IPS-15b (cell line): Measurements from ENCODE around the gene DNM3.

Source experiments
- H3K27me3 ChIP-seq: one replicate; pipeline ENCODE4 v1.6.1; 2013; ENCODE audit warnings: low read length; ENCODE audit not compliant: control insufficient read depth, insufficient read depth
- H3K36me3 ChIP-seq: one replicate; pipeline ENCODE4 v1.6.1; 2013; ENCODE audit warnings: low read length; ENCODE audit not compliant: control insufficient read depth, insufficient read depth
- H3K4me1 ChIP-seq: one replicate; pipeline ENCODE4 v1.6.1; 2013; ENCODE audit warnings: mild to moderate bottlenecking, low read length; ENCODE audit not compliant: control insufficient read depth, insufficient read depth
- H3K4me3 ChIP-seq: one replicate; pipeline ENCODE4 v1.5.1; 2013; ENCODE audit warnings: low read depth, low read length
- H3K9ac ChIP-seq: one replicate; pipeline ENCODE4 v1.6.1; 2013; ENCODE audit warnings: low read depth, mild to moderate bottlenecking, low read length
- H3K9me3 ChIP-seq: one replicate; pipeline ENCODE4 v1.6.1; 2013; ENCODE audit warnings: mild to moderate bottlenecking, low read length; ENCODE audit not compliant: control insufficient read depth, insufficient read depth

The DNM3 gene

DNA sequence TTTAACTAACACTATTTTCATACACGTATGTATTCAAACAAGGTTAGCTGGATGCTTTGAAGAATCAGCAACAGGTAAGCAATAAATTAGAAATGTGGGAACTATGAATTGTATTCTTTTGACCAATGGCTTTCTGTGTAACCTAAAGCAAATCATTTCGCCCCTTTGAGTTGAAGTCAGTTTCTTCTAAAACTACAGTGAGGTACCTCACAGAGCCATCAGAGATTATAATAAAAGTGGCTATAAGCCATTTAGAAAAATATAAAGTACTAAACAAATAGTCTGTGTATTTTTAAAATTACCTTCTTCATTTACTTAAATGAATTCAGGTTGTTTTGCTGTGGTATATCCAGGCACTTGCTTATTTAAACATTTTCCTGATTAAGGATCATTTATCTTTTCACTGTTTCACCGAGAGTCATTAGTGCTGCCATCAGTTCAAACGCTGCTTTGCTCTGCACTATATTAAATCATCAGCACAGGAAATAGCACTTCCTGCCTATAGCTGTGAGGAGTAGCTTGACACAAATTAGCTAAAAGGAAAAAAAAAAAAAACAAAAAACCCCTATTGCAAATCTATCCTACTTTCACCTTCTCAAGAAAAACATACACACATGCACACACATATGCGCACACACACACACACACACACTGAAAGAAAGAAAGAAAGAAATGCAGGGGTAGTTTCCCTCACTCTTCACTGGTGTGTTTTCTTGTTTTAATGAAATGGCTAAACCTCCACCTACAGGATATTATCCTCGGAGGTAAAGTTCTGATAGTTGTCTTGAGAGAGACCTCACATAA lies 539.3 kb downstream of the DNM3 start:
- H3K4me1 ChIP-seq, result peaks cover 32% of the 10 kb centered on the region
- no peaks in the 10 kb centered on the region for H3K36me3 ChIP-seq
- H3K4me3 ChIP-seq, result no peak overlapping the region
- no peak overlapping the region for H3K9ac ChIP-seq
- no peaks in the 10 kb centered on the region for H3K9me3 ChIP-seq
- H3K27me3 ChIP-seq, result no peaks in the 10 kb centered on the region

DNA sequence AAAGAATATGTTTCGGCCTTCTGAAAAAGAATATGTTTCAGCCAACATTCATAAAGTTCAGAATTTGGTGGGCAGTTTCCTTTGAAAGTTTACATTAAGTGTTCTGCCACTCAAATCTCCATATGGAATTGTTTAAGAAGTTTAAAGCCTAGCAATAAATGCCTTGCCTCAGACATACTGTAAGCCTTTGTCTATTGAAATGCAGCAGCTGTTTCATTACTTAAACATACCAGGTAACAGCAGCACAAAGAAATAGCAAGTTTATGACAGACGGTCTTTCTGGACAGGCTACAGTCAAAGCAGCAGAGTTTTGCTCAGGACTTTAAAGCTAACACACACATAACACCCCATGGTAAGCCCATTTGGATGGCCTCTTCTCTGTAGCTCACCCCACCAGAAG lies 540.6 kb downstream of the DNM3 start:
- Histone ChIP-seq H3K4me1 (peaks cover 32% of the 10 kb centered on the region), H3K9me3 (no peaks in the 10 kb centered on the region), H3K27me3 (no peaks in the 10 kb centered on the region), H3K36me3 (no peaks in the 10 kb centered on the region), H3K4me3 (no peak overlapping the region), H3K9ac (no peak overlapping the region)

DNA sequence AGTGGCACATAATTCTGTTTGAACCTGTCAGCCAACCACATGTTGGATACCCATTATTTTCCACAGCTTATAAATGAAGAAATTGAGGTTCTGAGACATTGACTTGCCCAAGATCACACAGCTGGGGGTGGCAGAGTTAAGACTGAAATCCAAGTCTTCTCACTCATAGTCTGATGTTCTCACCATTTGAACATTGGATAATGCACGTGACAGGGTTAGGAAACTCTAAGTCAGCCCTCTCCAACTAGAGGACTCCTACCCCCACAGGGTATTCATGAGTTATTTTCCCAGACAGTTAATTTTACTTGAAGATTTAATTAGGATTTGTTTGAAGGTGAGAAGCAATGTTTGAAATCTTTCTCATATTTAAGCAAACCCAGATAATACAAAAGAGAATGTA lies 541.1 kb downstream of the DNM3 start:
- Histone ChIP-seq H3K9ac (no peak overlapping the region), H3K4me3 (no peak overlapping the region), H3K4me1 (peaks cover 32% of the 10 kb centered on the region), H3K36me3 (no peaks in the 10 kb centered on the region), H3K9me3 (no peaks in the 10 kb centered on the region), H3K27me3 (no peaks in the 10 kb centered on the region)

DNA sequence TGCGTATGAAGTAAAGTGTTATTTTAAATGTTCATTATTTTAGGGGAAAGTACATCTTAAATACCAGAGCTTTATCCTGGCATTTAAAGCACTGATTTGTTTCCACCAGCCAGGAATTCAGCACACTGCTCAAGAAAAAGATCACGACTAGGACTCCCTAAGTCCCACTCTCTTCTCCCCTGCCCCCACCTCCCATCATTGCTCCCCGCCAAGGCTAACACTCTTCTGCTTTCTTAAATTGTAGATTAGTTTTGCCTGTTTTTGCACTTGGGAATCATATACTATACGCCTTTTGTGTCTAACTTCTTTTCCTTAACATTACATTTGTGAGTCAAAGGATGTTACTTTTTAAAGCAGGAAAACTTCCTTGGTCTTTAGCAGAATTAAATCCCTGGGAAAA lies 541.7 kb downstream of the DNM3 start:
- H3K36me3 ChIP-seq, result no peaks in the 10 kb centered on the region
- H3K4me3 ChIP-seq, result no peak overlapping the region
- H3K9me3 ChIP-seq, result no peaks in the 10 kb centered on the region
- H3K4me1 ChIP-seq, result peaks cover 32% of the 10 kb centered on the region
- H3K27me3 ChIP-seq, result no peaks in the 10 kb centered on the region
- no peak overlapping the region for H3K9ac ChIP-seq

DNA sequence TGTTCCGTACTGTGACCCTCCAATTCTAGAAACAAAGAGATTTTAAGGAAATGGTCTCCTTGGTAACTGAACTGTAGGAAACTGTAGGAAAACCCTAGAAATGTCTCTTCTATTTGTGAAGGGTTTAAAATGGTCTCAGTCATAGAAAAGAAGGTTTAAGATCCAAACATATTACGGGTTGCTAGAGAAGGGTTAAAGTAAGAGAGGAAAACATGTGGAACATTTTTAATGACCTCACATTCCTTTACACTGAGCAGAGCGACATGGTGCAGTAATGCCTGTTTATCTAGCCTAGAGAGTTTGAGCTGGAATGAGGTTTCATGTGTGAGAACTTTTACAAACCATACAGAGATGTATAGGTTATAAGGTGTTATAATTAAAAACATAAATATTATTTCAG lies 542.2 kb downstream of the DNM3 start:
- Histone ChIP-seq H3K4me1 (peaks cover 32% of the 10 kb centered on the region), H3K4me3 (no peak overlapping the region), H3K27me3 (no peaks in the 10 kb centered on the region), H3K9ac (no peak overlapping the region), H3K36me3 (no peaks in the 10 kb centered on the region), H3K9me3 (no peaks in the 10 kb centered on the region)

DNA sequence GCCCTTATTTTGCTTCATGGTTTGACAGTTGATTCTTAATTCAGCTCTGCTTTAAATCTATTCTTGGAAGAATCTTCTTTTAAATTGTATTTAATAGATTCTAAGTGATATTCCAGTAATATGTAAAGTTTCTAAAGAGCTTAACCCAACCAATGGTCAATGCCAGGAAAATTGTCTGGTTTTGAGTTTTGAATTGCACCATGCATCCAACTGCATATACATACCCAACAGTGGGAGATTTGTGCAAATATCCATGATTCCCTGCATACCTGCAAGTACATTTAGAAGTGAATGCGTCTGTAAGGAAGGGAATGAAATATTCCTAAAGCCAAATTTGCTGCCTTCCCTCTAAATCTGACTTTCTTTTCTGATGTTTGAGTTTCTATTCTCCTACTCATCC lies 543.4 kb downstream of the DNM3 start:
- Histone ChIP-seq H3K9ac (no peak overlapping the region), H3K9me3 (no peaks in the 10 kb centered on the region)

DNA sequence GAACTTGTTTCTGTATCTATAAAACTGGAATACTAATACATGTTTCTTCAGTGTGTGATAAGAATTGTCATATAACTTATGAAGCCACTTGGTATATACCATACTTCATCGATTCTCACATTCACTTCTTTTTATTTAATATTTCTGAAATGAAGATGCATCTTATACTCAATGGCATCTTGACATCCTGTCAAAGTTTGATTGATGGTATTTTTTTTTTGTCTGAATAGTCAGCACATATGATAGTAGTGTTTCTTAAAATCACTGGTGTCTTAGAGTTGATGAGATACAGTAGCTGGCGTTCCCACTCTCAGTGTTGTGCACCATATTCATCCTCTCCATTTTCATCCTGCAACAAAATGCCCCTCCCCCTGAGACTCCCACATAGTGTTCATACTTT lies 544.7 kb downstream of the DNM3 start:
- no peaks in the 10 kb centered on the region for H3K27me3 ChIP-seq
- no peak overlapping the region for H3K4me3 ChIP-seq
- no peaks in the 10 kb centered on the region for H3K9me3 ChIP-seq
- H3K9ac ChIP-seq, result no peak overlapping the region
- peaks cover 35% of the 10 kb centered on the region for H3K4me1 ChIP-seq
- H3K36me3 ChIP-seq, result no peaks in the 10 kb centered on the region

More for the DNA sequence above, 543.4 kb downstream of the DNM3 start:
- no peaks in the 10 kb centered on the region for H3K27me3 ChIP-seq
- H3K4me3 ChIP-seq, result no peak overlapping the region
- H3K4me1 ChIP-seq, result peaks cover 32% of the 10 kb centered on the region
- no peaks in the 10 kb centered on the region for H3K36me3 ChIP-seq

DNA sequence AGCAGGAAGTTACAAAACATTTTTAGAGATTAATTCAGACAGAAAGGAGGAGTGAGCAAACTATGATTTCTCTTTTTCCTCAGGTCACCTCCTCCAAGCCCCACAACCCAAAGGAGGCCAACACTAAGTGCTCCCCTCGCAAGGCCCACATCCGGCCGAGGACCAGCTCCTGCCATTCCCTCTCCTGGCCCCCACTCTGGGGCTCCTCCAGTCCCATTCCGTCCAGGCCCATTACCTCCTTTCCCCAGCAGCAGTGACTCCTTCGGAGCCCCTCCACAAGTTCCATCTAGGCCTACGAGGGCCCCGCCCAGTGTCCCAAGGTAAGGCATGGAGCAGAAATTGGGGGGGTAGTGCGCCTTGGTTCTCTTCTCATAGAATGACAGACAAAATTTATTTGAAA lies 547.2 kb downstream of the DNM3 start:
- Histone ChIP-seq H3K4me1 (peaks cover 23% of the 10 kb centered on the region), H3K27me3 (no peaks in the 10 kb centered on the region), H3K4me3 (no peak overlapping the region), H3K9ac (no peak overlapping the region), H3K9me3 (no peaks in the 10 kb centered on the region), H3K36me3 (no peaks in the 10 kb centered on the region)

DNA sequence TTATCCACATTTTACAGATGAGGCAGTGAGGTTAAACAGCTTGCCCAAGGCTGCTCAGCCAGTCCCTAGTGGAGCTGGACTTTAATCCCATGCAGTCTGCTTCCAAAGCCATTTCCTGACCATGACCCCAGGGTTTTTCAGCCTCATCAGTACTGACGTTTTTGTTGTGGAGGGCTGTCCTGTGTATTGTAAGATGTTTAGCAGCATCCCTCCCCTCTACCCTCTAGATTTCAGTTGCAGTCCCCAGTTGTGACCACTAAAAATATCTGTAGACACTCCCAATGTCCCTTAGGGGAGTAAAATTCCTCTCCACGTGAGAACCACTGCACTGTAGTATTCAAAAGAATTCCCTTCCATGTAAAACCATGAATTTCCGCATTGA lies 549.0 kb downstream of the DNM3 start:
- H3K9ac ChIP-seq, result no peak overlapping the region
- no peaks in the 10 kb centered on the region for H3K36me3 ChIP-seq
- H3K27me3 ChIP-seq, result no peaks in the 10 kb centered on the region
- H3K4me3 ChIP-seq, result no peak overlapping the region
- H3K4me1 ChIP-seq, result peaks cover 10% of the 10 kb centered on the region
- no peaks in the 10 kb centered on the region for H3K9me3 ChIP-seq

DNA sequence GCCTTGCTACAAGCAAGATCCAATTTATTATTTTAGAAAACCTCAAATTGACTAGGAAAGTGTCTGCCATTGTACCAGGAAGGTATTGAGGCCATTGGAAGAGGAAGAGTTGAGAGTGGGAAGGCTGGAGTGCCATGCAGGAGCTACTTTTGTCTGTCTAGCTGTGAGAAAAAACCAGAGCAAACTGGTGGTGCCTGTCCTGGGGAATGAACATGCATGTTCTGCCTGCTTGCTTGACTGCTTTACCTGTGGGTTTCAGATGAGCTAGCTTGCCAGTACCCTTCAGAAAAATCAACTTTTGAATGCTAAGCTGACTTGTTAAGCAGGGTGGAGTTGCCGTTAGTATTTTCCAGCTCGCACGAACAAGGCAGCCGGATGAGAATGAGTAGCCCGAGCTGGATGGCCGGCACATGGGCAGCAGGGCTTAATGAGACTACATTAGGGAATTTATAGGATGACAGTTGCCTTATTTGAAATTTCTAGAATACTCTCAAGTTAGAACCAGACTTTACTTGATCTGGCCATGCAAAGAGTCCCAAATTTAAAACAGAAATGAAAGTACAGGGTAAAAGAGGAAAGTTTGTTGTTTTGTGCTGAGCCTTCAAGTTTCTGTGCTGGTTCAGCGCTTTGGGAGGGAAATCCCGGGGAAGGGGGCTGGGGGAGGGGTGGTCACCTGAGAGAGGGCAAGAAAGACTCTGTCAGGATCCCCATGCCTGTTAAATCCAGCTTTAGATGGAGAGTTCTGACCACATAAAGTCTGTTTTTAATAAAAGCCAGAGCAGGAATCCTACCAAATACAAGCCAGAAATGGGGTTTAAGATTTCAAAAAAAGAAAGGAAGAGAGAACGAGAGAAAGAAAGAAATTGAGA lies 549.6 kb downstream of the DNM3 start:
- Histone ChIP-seq H3K27me3 (no peaks in the 10 kb centered on the region), H3K36me3 (no peaks in the 10 kb centered on the region), H3K9me3 (no peaks in the 10 kb centered on the region), H3K4me3 (no peak overlapping the region), H3K4me1 (peaks cover 15% of the 10 kb centered on the region), H3K9ac (peak overlapping the region; percentile 9)

DNA sequence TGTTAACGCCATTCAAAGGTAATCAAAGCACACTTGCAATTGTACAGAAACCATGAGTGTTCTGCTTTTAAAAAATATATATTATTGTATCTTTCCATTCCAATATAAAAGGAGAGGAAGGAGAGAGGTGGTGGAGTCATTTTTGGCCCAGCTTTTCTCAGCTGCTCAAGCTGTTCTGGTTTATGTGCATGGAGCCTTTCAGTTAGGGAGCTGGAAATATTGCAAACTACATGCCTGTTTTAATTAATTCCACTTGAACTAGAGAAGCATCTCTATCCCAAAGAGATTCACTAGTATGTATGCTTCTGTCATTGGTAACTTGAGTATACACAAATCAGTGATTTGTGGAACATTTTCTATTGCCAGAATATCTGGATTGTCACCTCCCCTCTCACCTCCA lies 550.7 kb downstream of the DNM3 start:
- Histone ChIP-seq H3K36me3 (no peaks in the 10 kb centered on the region), H3K9me3 (no peaks in the 10 kb centered on the region), H3K4me1 (peaks cover 17% of the 10 kb centered on the region), H3K4me3 (no peak overlapping the region), H3K27me3 (no peaks in the 10 kb centered on the region), H3K9ac (no peak overlapping the region)

DNA sequence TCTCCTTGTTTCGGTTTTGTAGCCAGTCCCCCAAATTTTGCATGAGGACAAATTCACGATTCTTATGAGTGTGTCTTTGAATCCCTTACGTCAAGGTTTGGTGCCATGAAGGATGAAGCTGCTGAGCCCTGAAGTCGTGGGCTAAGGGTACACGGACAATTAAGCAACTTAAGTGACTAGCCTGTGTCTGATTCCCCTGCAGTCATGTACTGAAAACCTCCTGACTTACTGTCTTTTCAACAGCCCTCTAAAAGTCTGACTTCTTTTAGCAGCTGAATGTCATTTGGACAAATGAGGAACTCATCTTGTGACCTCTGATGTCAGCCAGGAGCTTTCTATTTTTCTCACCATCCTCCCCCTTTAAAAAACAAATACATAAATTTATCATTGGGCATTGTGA lies 552.1 kb downstream of the DNM3 start:
- Histone ChIP-seq H3K4me3 (no peak overlapping the region), H3K36me3 (no peaks in the 10 kb centered on the region), H3K9me3 (no peaks in the 10 kb centered on the region), H3K9ac (no peak overlapping the region), H3K4me1 (peaks cover 17% of the 10 kb centered on the region), H3K27me3 (no peaks in the 10 kb centered on the region)
